Endothelial cell (in vitro differentiated cells): ENCODE measurements around the gene ADPRHL1. TPM values are rescaled to one million over a fixed set of nuclear protein-coding genes. Genes with fewer than 3 reads are reported as not detected.

Experiments
- DNase-seq: peaks from one replicate; pipeline ENCODE4 v3.0.0; 2021; ENCODE audit warnings: low spot score
- H3K27ac Mint-ChIP-seq: one replicate; pipeline ENCODE4 v1.8.0; 2021; ENCODE audit warnings: mixed read lengths, inconsistent platforms; ENCODE audit not compliant: unreplicated experiment
- H3K27me3 Mint-ChIP-seq: one replicate; pipeline ENCODE4 v1.8.0; 2021; ENCODE audit warnings: mild to moderate bottlenecking, moderate library complexity, mixed read lengths, inconsistent platforms; ENCODE audit not compliant: unreplicated experiment
- H3K36me3 Mint-ChIP-seq: one replicate; pipeline ENCODE4 v1.8.0; 2021; ENCODE audit warnings: mild to moderate bottlenecking, low read depth, mixed read lengths, inconsistent platforms; ENCODE audit not compliant: unreplicated experiment
- H3K4me1 Mint-ChIP-seq: one replicate; pipeline ENCODE4 v1.8.0; 2021; ENCODE audit warnings: mild to moderate bottlenecking, mixed read lengths, inconsistent platforms; ENCODE audit not compliant: unreplicated experiment
- H3K4me3 Mint-ChIP-seq: one replicate; pipeline ENCODE4 v1.8.0; 2021; ENCODE audit warnings: mild to moderate bottlenecking, mixed read lengths, inconsistent platforms; ENCODE audit not compliant: unreplicated experiment
- H3K9me3 Mint-ChIP-seq: one replicate; pipeline ENCODE4 v1.8.0; 2021; ENCODE audit warnings: mixed read lengths, inconsistent platforms; ENCODE audit not compliant: unreplicated experiment
- CTCF ChIP-seq: fragments of 200-600 bp; sonication (generic); IDR thresholded peaks from one replicate; pipeline ENCODE4 v1.5.0; 2021; ENCODE audit warnings: antibody characterized with exemption; ENCODE audit not compliant: unreplicated experiment
- total RNA-seq: library from RNA; stranded (reverse); fragmentation: NEBNext Ultra II Directional; extraction: Animal tissue kit (Norgen Biotek cat#: 25700); gene quantifications from one replicate; pipeline ENCODE4 v1.2.1, GENCODE V29; 2021; ENCODE audit not compliant: unreplicated experiment

ADPRHL1 gene
- total RNA-seq, 1 donor from 2014 or later, result 1.5 TPM

GRCh38 chr13:113420833-113421600, 32.3 kb downstream of the ADPRHL1 start:
- Mint-ChIP-seq H3K9me3 (no peaks in the 10 kb centered on the region), H3K4me3 (no peak overlapping the region), H3K27ac (no peak overlapping the region), H3K4me1 (no peaks in the 10 kb centered on the region), H3K36me3 (peaks cover 6% of the 10 kb centered on the region), H3K27me3 (no peaks in the 10 kb centered on the region)
- no peak for TF ChIP-seq CTCF
- DNase-seq, result no peak

- H3K4me1 Mint-ChIP-seq, result no peaks in the 10 kb centered on the region
- no peak overlapping the region for H3K27ac Mint-ChIP-seq
- H3K4me3 Mint-ChIP-seq, result no peak overlapping the region
- no peak for TF ChIP-seq CTCF
- H3K36me3 Mint-ChIP-seq, result peaks cover 6% of the 10 kb centered on the region
- H3K27me3 Mint-ChIP-seq, result no peaks in the 10 kb centered on the region
- no peak for DNase-seq
- no peaks in the 10 kb centered on the region for H3K9me3 Mint-ChIP-seq
These were observed 33.1 kb downstream of the ADPRHL1 start for GRCh38 chr13:113420232-113420631.

- Mint-ChIP-seq H3K27me3 (no peaks in the 10 kb centered on the region), H3K4me1 (no peaks in the 10 kb centered on the region), H3K27ac (no peak overlapping the region), H3K36me3 (peaks cover 6% of the 10 kb centered on the region), H3K4me3 (no peak overlapping the region), H3K9me3 (no peaks in the 10 kb centered on the region)
- no peak for DNase-seq
- TF ChIP-seq CTCF, result no peak
These were observed 33.6 kb downstream of the ADPRHL1 start for GRCh38 chr13:113419531-113420193.

- no peak for TF ChIP-seq CTCF
- Mint-ChIP-seq H3K9me3 (no peaks in the 10 kb centered on the region), H3K4me3 (no peak overlapping the region), H3K4me1 (no peaks in the 10 kb centered on the region), H3K27me3 (no peaks in the 10 kb centered on the region), H3K27ac (no peak overlapping the region), H3K36me3 (peaks cover 6% of the 10 kb centered on the region)
- DNase-seq, result no peak
These were observed 34.6 kb downstream of the ADPRHL1 start for GRCh38 chr13:113418722-113419049.
